NK-92 treated with Interleukin-12 subunit alpha and Interleukin-12 subunit beta, amount 100 ng/mL, for 24 hours (cell line): ENCODE data around the gene JAKMIP1.

Experiments
- DNase-seq: peaks from one replicate; lab custom pipeline; 2025; lab: John Stamatoyannopoulos, UW

The JAKMIP1 gene

DNA sequence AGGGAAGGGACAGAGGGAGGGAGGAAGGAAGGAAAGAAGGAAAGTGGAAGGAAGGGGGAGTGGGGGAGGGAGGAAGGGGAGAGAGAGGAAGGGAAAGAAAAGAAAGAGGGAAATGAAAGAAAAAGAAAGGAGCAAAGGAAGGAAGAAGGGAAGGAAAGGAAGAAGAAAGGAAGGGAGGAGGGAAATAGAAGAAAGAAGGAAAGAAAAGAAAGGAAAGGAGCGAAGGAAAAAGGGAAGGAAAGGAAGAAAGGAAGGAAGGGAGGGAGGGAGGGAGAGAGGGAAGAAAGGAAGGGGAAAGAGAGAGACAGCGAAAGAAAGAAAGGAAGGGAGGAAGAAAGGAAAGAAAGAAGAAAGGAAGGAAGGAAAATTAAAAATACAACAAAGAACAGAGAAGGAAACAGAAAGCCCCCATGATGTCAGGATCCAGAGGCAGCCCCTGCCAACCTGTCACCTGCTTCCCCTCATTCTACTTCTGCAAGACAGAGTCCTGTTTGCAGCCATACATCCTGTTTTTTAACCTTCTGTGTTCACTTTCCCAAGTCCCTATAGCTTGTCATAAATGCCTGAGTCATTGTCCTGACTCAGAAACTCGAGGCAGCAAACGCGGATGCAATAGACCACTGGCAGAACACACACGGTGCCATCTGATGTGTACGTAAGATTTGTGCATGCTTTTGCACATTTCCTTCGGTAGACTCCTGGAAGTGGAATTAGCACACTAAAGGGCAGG is 105.2 kb downstream of the JAKMIP1 start:
- DNase-seq, result no peak

GRCh38 chr4:6093671-6094070 is 106.7 kb downstream of the JAKMIP1 start:
- DNase-seq, result no peak

DNA sequence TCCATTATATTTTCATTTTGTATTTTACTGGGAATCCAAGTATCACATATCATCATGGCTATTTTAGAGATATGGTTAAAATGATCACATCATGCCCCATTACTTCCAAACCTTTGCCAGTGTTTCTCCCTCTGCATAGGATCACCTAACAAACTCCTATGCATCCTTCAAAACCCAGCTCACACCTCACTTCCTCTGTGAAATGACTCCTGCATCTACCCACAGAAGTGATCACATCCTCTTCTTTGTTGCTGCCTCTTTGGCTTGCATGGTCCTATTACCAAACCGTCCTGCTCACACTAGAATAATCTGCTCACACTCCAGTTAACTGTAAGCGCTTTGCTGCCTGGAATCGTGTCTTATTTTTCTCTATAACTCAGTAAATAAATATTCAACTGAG is 107.4 kb downstream of the JAKMIP1 start:
- DNase-seq, result no peak

- no peak for DNase-seq
These were observed 108.2 kb downstream of the JAKMIP1 start for GRCh38 chr4:6092131-6092530.

GRCh38 chr4:6090931-6091330 is 109.4 kb downstream of the JAKMIP1 start:
- DNase-seq, result no peak

DNA sequence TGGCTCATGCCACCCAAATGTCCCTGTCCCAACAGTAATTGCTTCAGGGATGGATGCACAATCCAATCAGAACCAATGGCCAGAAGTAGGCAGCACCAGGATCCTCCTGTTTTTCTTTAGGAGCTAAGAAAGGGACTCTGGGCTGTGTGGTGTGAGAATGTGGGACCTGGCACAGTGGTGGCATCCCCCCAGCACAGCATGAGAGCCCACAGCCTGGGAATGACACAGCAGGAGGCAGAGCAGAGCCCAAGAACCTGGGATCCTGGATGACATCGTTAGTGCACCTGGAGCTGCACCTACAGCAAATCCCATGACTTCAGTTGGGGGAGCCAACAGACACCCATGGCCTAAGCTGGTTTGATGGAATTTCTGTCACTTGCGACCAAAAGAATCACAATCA is 111.4 kb downstream of the JAKMIP1 start:
- DNase-seq, result no peak

- no peak for DNase-seq
These were observed 112.5 kb downstream of the JAKMIP1 start for GRCh38 chr4:6087669-6088341.

- no peak for DNase-seq
These were observed 113.5 kb downstream of the JAKMIP1 start for GRCh38 chr4:6086846-6087245.

GRCh38 chr4:6085691-6086628 is 114.4 kb downstream of the JAKMIP1 start:
- no peak for DNase-seq

DNA sequence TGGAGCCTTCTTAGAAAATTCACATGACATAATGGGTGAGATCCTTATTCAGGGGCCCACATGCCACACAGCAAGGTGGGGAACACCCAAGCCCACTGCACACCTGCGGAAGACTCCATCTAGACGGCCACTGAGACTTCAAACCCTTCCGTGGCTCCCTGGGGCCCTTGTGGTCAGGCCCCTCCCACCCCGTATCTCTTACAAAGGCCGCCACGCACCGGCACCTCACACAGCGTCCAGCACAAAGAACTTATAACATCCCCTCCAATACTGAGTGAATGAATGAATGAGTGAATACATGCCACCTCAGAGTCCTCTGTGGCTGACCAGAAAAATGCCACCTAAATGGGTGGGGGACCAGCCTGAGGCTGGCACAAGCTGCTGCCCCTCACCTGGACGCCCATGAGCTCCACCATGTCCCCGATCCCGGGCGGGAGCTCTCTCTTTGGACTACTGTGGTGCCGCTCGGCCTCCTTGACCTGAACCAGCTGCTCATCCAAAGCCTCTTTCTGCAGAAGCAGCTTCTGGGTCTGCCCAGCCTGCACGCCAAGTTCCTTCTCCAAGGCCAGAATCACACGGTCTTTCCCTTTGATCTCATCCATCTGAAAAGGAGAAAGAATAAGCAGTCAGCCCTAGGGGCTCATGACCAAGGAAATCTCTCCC is 115.2 kb downstream of the JAKMIP1 start:
- DNase-seq, result no peak

DNA sequence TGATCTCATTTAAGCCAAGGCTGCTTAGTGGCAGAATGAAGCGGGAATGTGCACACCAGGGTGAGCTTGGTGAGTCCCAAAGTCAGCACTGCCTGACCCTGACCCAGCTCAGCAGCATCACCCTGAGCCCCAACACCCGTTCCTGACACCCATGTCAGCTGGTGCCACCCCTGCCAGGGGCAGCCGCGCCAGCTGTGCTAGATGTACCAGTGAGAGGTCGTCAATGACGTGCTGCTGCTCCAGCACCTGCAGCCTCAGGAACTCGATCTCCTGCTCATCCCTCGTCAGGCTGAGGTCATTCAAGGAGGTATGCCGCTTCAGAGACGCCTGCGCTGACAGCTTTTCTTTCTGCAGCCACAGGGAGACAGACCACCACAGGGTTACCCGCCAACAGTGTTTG is 120.4 kb downstream of the JAKMIP1 start:
- no peak for DNase-seq

GRCh38 chr4:6078560-6078959 is 121.8 kb downstream of the JAKMIP1 start:
- DNase-seq, result no peak

DNA sequence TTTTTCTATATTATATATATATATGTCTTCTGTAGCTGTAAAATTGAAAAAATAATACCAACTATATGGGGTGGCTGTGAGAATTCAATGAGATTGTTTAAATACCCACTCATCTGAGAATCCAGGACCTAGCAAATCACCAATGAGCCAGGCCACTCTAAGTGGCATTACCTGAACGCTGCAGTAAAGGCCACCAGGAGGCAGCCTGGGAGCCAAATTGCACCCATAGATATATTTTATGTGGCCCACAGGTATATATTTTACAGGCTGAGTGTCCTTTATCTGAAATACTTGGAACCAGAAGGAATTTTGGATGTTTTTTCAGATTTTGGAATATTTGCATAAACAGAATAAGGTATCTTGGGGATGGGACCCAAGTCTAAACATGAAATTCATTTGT is 124.0 kb downstream of the JAKMIP1 start:
- no peak for DNase-seq

DNA sequence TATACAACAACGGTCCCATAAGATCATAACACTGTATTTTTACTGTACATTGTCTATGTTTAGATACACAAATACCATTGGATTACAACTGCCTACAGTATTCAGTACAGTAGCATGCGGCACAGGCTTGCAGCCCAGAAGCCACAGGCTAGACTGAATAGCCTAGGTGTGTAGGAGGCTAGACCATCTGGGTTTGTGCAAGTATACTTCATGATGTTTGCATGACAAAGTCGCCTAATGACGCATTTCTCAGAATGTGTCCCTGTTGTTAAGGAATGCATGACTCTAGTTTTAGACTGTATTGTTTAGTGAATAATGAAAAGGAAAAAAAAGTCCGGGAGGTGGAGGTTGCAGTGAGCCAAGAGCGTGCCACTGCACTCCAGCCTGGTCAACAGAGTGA is 125.6 kb downstream of the JAKMIP1 start:
- no peak for DNase-seq

- DNase-seq, result no peak
These were observed 128.2 kb downstream of the JAKMIP1 start for GRCh38 chr4:6071959-6072720.

DNA sequence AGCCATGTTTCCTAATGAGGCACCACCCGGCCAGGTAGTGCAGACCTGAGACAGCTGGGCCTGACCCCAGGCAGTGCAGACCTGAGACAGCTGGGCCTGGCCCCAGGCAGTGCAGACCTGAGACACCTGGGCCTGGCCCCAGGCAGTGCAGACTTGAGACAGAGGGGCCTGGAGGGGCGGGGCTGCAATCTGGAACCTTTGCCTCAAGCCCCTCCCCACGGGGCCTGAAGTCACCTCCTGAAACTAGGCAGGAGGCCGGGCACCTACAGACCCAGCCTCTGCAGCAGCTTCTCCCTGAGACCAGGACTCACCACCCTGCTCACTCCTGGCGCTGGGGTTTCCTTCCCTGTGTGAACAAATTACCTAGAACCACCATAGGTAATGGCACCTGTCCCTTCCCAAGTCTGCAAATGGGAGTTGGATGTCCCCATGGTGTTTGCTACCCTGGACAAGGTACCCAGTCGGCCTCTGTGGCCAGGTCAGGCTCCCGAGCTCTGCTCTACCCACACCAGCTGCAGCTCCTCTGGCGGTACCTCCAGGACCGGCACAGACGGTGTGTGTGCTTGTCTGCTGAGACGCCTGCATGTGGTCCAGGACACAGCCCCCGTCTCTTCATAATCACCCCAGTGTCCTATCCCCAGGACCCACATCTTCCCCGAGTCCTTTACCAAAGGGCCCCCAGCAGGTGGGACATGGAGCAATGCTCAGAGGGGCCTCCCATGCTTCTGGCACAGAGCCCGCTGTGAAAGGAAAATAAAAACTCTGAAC is 129.0 kb downstream of the JAKMIP1 start:
- DNase-seq, result no peak

GRCh38 chr4:6069845-6070709 is 130.3 kb downstream of the JAKMIP1 start:
- no peak for DNase-seq

- DNase-seq, result no peak
These were observed 131.4 kb downstream of the JAKMIP1 start for GRCh38 chr4:6068986-6069385.

GRCh38 chr4:6065934-6066590 is 134.3 kb downstream of the JAKMIP1 start:
- no peak for DNase-seq
